ENCODE measurements around the gene OR51A4.
"Not testable (repeated sequence)": the region's sequence is repeated elsewhere in the genome, so short reads cannot be mapped to it uniquely, and the experiment has no call there.

GRCh38 chr11:4955613-4956012, 8.2 kb upstream of the OR51A4 start, which contains the start of gene OR51A2:
- TF ChIP-seq, protein P1, sequence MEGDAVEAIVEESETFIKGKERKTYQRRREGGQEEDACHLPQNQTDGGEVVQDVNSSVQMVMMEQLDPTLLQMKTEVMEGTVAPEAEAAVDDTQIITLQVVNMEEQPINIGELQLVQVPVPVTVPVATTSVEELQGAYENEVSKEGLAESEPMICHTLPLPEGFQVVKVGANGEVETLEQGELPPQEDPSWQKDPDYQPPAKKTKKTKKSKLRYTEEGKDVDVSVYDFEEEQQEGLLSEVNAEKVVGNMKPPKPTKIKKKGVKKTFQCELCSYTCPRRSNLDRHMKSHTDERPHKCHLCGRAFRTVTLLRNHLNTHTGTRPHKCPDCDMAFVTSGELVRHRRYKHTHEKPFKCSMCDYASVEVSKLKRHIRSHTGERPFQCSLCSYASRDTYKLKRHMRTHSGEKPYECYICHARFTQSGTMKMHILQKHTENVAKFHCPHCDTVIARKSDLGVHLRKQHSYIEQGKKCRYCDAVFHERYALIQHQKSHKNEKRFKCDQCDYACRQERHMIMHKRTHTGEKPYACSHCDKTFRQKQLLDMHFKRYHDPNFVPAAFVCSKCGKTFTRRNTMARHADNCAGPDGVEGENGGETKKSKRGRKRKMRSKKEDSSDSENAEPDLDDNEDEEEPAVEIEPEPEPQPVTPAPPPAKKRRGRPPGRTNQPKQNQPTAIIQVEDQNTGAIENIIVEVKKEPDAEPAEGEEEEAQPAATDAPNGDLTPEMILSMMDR (IDR thresholded peaks at IDR 0.05; ENCODE audit: low read depth, low read length, missing input control) = not testable (repeated sequence)
- TF ChIP-seq RXRA (IDR thresholded peaks at IDR 0.05); EGR1 (IDR thresholded peaks at IDR 0.05; ENCODE audit: low read depth in 2 of 2); GABPA (IDR thresholded peaks at IDR 0.05 in 1 of 2, conservative IDR thresholded peaks at IDR 0.05 in 1 of 2); NR2F2 (IDR thresholded peaks at IDR 0.05); FOXA1 (IDR thresholded peaks at IDR 0.05); SP1 (IDR thresholded peaks at IDR 0.05); REST (IDR thresholded peaks at IDR 0.05); TAF1 (conservative IDR thresholded peaks at IDR 0.05); JUND (IDR thresholded peaks at IDR 0.05); YY1 (IDR thresholded peaks at IDR 0.05); RAD21 (IDR thresholded peaks at IDR 0.05): not testable (repeated sequence)
- TF ChIP-seq, protein P2, sequence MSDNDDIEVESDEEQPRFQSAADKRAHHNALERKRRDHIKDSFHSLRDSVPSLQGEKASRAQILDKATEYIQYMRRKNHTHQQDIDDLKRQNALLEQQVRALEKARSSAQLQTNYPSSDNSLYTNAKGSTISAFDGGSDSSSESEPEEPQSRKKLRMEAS (IDR thresholded peaks at IDR 0.05) = not testable (repeated sequence)

Measured in liver (tissue), 3 donors.